Epithelial cell of prostate (primary cell): ENCODE measurements around the gene MEG3.
"Not testable (repeated sequence)": the region's sequence is repeated elsewhere in the genome, so short reads cannot be mapped to it uniquely, and the experiment has no call there.

ENCODE experiments used
- DNase-seq: peaks from one replicate; pipeline ENCODE4 v3.0.0-alpha.2; 2011; ENCODE audit warnings: low read depth, low spot score
- H3K27ac ChIP-seq: fragments of 450-650 bp; 2 replicates; pipeline ENCODE4 v1.5.1; 2017; ENCODE audit warnings: mild to moderate bottlenecking

MEG3 gene

DNA sequence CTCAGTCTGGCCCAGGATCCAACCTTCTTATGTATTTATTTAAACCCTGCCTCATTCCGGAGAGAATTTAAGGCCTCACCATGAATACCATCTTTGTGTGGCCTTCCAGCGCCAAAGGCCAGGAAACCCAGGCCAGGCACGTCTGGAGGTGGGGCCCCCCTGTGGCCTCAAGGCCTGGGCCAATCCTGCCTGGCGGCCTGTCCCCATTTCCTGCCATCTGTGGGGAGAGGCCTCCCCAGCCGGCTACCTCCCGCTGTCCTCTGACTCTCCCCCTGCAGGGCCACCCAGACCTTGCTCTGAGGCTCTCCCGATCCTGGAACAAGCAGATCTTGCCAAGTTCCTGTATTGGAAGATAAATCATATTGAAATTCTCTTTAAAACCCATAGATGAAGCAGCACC, 37.4 kb upstream of the MEG3 start:
- no peak for DNase-seq

DNA sequence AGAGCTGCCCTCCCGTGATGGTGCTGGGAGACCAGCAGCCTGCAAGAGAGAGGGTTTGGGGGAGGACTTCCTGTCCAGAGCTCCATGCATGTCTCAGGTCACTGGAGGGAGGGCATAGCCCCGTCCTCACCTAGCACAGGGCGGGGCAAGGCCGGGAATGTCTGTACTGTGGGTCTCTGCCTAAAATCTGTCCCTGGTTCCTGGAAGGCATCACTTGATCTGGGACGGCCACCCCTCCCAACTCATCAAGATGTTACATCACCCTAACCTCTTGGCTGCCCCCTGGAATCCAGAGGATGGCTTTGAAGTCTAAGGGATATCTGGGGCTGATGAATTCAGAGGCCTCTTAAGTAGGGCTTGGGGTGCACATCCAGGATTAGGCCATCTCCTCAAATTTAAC, 37.0 kb upstream of the MEG3 start:
- DNase-seq: no peak
- H3K27ac ChIP-seq: no peak overlapping the region

More for the DNA sequence above, 37.4 kb upstream of the MEG3 start:
- no peak overlapping the region for H3K27ac ChIP-seq

DNA sequence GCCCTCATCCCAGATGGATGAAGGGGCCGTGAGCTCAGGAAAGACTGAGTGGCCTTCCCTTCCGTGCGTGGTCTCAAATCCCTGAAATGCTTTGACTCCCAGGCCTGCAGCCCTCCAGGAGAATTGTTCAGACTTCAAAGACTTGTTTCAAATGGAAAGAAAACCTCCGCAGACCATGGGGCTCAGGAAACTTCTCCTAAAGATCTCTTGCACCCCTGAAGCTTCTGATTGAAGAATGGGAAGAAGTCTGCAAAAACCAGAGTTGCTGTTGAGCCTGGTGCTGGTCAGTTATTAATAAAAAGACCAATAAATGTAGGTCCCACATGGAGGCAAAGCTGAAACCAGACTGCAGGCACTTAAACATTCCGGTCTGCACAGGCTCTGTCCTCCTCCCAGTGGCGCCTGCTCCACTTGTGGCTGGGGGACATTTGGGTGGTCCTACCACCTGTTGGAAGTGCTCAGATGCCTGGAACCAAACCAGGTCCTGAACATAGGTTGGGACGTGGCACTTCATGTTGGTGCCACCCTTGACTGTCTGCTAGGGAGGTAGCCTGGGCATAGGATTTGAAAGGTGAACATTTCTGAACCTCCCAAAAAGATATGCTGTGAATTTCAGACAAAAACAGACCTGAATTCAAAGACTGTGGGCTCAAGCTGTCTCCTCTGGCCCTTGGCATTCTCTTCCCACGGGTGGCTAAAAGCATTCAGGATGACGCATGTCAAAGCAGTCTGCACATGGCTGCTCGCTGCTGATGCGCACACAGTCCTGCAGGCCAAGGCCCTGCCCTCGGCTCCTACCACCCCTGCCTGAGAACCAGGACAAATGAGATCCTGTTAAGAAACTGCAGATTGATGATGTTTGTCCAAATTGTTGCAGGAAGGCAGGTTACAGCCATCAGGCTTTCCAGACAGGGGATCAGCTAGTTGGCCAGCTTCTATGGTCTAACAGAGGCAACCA, 36.2 kb upstream of the MEG3 start:
- H3K27ac ChIP-seq: no peak overlapping the region
- no peak for DNase-seq

DNA sequence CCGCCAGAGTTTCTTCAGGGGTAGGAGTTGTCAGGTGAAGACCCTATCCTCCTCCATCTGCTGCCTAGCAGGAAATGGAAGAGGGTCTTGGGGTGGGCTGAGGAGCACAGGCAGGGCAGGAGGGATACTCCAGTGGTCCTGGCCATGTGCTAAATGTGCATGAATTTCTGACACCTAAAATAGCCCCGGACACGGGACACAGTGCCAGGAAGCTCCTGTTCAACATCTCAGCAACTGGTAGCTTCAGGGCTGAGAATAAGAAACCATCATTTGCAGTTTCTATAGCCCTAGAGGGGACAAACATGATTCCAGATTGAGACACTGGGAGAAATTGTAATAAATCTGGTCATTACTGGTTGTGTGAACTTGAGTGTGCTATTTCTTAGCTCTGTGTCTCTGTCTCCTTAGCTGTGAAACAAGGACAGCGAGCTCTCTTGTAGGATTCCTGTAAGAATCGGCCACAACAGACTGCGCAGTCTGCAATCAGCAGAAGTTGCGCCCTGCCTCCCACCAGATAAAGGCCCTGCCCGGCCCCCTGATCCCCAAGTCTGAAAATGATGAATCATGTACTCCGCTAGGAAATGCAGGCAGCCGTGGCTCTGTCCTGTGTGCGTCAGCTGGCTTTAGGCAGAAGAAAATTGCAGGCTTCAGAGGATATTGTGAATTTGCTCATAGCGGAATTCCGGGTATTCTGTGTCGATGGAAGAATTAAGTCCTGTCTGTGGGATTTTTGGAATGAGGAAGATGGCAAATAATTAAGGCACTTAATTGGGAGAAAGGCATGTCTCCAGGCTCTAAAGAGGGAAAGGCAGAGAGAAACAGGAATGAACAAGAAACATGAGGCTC, 35.2 kb upstream of the MEG3 start:
- H3K27ac ChIP-seq: no peak overlapping the region
- no peak for DNase-seq

DNA sequence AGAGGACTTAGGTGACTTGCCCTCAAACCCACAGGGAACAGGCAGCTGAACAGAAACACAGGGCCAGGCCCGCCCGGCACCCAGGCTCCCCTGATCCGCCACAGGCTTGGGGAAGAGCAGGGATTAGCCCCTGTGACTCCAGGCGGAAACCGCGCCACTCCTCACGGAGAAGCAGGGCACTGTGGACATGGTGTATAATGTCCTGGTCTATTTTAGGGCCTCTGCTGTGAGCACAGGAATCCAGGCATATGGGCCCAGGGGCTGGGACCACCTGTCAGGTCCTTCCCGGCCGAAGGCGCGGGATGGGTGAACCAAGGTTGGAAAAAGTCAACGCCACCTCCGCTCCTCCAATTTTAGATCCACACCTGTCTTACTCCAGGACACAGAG, 34.6 kb upstream of the MEG3 start:
- DNase-seq: no peak
- H3K27ac ChIP-seq: no peak overlapping the region

DNA sequence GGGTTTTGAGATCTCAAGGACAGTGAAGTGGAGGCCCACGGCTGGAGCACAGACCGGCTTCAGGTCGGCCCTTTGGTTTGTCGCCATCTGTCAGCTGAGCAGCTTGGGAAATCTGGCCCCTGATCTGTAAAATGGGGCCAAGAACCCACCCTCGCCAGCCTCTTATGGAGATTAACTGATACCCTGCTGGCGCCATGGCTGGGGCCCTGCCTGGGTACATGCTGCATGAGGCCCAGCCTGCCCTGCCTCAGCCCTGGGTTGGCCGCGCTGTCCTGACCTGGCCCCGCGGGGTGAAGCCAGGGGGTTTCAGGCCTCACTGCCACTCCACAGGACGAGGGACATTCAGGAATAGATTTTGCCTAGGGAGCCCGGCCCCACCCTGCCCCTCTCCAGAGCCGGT, 33.9 kb upstream of the MEG3 start:
- DNase-seq: no peak
- H3K27ac ChIP-seq: no peak overlapping the region

DNA sequence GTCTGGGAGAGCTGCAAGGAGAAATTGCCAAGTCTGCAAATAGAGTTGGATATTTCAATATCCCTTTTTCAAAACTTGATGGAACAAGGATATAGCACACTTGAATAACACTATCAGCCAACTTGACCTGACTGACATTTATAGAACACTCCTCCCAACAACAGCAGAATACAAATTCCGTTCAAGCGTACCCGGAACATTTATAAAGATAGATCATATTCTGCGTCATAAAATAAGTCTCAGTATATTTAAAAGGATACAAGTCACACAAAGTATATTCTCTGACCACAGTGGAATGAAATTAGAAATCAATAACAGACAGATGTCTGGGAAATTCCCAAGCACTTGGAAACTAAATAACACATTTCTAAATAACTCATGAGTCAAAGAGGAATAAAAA, 29.0 kb upstream of the MEG3 start:
- DNase-seq: no peak
- no peak overlapping the region for H3K27ac ChIP-seq

DNA sequence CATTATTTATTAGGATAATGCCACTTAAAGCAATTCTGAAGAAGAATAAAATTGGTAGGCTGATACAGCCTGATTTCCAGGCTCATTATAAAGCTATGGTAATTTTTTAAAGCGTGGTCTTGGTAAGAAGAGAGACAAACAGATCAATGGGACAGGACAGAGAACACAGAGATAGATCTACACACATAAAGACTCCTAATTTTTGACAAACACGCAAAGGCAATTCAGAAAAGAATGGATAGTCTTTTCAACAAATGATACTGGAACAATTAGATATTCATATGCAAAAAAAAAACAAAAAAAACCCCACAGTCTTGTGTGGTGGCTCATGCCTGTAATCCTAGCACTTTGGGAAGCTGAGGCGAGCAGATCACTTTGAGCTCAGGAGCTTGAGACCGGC, 25.9 kb upstream of the MEG3 start:
- H3K27ac ChIP-seq: no peak overlapping the region
- no peak for DNase-seq

DNA sequence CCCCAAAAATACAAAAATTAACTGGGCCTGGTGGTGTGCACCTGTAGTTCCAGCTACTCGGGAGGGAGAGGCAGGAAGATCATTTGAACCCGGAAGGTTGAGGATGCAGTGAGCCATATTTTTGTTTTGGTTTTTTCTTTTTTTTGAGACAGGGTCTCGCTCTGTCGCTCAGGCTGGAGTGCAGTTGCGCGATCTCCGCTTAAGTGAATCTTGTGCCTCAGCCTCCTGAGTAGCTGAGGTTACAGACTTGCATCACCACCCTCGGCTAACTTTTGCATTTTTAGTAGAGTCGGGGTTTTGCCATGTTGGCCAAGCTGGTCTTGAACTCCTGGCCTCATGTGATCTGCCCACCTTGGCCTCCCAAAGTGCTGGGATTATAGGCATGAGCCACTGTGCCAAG, 24.5 kb upstream of the MEG3 start:
- H3K27ac ChIP-seq, DNase-seq: not testable (repeated sequence)

DNA sequence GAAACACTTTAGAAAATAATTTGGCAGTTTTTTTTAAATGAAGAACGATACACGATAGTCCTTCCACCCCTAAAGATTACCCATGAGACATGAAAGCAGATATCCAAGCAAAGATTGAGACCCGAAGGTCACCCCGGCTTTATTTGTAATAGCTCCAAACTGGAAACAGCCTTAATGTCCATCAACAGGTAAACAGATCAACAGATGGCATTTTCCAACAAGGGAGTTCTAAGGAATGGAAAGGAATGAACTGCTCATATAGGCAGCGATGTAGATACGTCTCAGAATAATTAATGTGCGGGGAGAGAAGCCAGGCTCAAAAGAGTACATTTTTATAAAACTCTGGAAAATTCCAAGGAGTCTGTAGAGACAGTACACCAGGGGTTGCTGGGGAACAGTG, 23.7 kb upstream of the MEG3 start:
- no peak for DNase-seq
- no peak overlapping the region for H3K27ac ChIP-seq

DNA sequence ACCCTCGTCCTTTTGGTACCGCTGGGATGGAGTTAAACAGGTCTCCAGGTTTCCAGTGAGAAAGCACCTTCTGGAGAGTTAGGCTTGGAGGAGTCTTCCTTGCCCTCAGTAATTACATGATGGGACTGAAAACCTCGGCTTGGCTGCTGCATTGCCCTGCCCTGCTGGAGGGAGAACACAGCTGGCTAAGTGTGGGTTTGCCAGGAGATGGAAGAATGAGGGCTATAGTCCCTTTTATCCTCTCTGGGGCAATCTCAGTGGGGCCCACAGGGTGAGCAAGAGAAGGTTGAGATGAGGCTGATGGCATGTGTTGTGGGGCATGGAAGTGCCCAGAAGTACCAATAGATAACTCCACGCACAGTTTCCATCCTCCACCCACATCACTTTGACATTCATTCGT, 23.2 kb upstream of the MEG3 start:
- H3K27ac ChIP-seq: no peak overlapping the region
- no peak for DNase-seq

DNA sequence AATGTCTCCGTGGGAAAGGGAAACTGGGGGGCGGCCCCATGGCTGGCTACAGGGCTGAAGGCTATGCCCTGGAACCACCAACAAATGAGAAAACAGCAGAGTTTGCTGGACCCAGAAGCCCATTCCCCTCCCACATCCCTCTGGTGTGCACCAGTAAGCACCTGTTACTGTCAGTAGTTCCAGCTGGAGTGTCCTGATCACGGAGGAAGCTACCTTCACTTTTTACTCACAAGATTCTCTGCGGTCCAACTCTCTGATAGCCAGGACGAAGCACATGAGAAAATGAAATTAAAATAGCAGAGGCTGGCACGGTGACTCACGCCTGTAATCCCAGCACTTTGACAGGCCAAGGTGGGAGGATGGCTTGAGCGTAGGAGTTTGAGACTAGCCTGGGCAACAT, 22.7 kb upstream of the MEG3 start:
- no peak for DNase-seq

DNA sequence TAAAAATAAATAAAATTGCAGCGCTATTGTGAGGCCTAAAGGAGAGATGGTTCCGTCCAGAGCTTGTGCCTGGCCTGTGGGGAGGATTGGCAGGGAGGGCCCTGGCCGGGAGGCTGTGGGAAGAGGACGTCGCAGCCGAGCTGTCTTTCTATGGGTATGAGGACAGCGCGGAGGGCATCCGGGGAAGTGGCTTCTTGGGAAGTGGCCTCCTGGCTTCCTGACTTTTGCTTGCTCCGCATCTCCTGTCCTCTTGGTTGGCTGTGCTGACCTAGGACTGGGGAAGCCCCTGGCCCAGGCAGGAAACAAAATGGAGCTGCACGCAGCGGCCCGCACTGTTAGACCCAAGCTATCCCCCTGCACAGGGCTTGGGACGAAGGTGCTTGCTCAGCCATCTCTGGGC, 22.2 kb upstream of the MEG3 start:
- H3K27ac ChIP-seq: no peak overlapping the region
- DNase-seq: no peak

More for the DNA sequence above, 22.7 kb upstream of the MEG3 start:
- H3K27ac ChIP-seq: no peak overlapping the region

DNA sequence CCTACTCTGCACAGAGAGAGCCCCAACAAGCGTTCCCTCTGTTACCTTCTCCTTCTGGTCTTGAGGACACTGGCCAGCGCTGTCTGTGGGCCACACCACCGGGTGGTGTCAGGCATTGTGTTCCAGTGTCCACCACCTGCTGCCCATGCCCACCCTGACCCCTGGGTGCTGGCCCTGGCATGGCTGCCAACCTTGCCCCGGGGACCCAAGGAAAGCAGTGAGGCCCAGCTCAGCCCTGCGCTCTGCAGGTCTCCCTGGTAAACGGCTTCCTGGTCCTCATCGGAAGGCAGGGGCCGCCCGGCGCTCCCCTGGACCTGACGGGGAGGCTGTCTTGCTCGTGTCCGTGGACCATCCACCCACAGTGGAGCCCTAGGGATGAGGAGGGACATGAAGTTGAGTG, 21.8 kb upstream of the MEG3 start:
- no peak for DNase-seq
- H3K27ac ChIP-seq: no peak overlapping the region

DNA sequence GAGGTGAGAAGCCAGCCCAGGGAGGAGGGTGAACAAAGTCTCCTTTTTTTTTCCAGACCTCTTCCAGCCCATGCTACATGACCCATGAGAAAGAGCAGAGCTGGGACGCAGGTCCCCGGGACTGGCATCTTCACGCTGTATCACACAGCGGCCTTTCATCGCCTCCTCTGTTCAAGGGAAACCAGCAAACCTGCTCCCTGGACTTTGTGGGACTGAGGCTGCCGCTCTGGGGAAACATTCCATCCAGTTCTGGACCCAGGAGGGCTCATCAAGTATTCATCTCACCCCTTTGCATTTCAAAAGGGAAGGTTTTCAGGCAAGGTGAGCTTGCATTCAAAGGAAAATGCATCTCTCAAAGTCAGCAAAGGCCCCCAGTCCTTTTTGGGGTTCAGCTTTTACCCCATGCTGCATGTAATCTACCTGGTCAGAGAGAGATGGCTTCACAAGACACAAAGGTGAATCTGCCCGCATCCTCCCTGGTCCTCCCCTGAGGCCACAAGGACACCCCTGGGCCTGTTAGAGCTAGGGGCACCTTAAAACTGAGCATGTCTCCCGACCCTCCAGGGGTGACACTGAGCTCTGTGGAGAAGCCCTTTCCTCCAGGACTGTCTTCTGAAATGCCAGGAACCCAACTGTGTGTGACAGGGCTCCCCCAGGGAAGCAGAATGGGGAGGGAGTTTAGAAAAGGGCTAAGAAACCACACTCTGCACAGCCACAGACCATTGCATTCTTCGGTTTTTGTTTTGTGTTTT, 21.2 kb upstream of the MEG3 start:
- H3K27ac ChIP-seq: no peak overlapping the region
- no peak for DNase-seq

DNA sequence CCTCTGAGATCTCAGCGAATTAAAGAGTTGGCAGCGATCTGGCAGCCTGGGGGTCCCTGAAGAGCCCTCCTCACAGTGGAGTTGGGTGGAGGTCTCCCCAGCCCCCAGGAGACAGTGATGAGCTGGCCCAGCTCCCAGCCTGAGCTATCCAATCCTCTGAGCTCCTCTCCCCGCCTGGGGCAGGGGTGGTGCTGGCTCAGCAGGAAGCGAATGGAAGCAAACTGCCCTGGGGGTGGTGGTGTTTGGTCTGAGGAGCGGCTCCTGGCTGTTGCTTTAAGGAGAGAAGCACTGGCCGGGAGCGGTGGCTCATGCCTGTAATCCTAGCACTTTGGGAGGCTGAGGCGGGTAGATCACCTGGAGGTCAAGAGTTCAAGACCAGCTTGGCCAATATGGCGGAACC, 19.5 kb upstream of the MEG3 start:
- no peak for DNase-seq
- H3K27ac ChIP-seq: no peak overlapping the region

DNA sequence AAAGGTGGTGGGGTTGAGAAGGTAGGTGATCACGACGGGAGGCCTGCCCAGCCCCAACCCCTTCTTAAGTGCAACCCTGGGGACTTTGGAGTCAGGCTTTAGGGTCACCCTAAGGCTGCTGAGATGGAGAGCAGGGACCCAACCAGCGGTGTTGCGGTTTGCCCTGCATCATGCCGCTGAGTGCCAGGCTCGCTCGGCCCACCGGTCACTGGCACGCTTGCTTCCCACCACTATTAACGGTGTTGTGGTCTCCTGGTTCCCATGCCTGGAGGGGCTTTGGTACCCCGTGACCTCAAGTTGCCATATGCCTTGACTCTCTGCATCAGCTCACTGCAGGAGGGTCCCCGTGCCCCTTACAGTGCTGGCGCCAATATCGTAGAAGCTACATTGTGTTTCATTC, 18.4 kb upstream of the MEG3 start:
- H3K27ac ChIP-seq: no peak overlapping the region
- DNase-seq: no peak

DNA sequence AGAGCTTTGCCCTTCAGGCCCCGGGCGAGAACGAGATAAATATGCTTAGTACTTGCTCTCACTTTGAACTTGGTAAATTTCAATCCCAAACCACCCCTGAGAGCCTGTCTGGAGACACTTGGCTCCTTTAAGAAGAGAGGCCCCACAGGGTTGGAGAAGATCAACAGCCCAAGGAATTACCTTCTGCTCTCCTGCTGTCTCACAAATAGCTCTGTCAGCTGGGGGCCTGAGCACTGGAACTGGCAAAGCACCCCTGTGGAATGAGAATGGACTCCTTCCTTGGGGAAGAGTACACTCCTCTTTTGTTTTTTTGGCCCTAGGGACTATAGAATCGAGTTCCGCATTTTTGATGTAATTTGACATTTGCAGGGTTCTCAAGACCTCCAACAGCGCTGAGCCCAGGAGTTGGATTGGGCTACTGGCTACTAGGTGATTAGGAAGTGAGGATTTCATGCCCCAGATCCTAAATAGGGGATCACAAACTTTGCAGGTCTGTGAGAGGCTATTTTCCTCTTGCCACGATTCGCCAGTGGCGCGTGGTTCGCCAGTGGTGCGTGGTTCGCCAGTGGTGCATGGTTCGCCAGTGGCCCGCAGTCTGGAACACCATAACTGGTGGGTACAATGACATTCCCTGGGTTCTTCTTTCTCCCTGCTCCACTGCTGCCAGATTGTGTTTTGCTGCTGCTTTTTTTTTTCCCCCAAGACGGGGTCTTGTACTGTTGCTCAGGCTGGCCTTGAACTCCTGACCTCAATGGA, 17.8 kb upstream of the MEG3 start:
- DNase-seq: no peak
- H3K27ac ChIP-seq: no peak overlapping the region

DNA sequence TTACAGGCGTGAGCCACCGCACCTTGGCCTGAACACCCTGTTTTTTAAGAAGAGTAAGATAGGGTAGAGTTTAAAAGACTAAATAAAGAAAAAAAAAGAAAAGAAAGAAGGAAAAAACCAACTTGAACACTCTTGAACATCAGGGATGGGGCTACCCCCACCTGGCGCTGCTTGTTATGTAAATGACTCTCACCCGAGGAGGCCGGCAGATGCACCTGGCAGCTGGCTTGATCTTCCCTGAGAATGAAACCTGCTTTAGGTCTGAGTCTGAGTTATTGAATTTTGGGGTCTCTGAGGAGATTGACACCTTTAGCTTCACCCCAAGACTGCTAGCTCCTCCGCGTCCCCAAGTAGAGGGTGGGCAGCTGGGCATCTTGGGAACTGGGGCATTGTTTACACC, 15.5 kb upstream of the MEG3 start:
- no peak overlapping the region for H3K27ac ChIP-seq
- DNase-seq: no peak

DNA sequence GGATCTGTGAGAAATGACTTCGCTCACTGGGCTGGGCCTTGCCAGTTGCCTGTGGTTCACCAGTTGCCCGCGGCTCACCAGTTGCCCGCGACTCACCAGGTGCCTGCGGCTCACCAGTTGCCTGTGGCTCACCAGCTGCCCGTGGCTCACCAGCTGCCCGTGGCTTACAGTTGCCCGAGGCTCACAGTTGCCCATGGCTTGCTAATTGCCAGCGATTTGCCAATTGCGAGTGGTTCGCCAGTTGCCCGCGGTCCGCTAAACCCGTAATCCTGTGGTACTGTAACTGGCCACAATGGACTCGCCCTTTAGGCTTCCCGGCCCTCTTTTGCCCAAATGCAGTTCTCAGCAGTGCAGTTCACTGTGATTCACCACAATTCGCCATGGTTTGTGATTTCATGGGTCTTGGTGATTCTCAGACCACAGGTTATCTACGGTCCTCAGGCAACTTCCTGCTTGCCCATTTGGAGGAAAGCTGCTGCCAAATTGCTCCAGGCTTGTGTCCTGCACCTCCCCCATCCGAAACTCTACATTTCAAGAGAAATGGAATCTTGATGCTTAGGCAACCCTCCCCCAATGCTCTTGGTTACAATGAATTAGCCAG, 15.0 kb upstream of the MEG3 start:
- no peak for DNase-seq
- H3K27ac ChIP-seq: no peak overlapping the region
